ENCODE data around the gene TRERF1. TPM values are rescaled to one million over a fixed set of nuclear protein-coding genes. Genes with fewer than 3 reads are reported as not detected.

The TRERF1 gene
- total and polyA plus RNA-seq, 2 of the 4 experiments (the other 2 are of a cell fraction): 6.3 to 9.9 TPM

GRCh38 chr6:42355416-42355815, 96.3 kb downstream of the TRERF1 start:
- no CpG with 5 or more reads among the region's 3 CpGs for WGBS, 2 experiments (ENCODE audit: extremely low coverage in 2 of 2, insufficient read length in 1 of 2)
- H3K27ac ChIP-seq (ENCODE audit: insufficient read depth, low read length): no peak overlapping the region
- peaks cover 5% of the 10 kb centered on the region; the same call in 1 of the 2 replicates for H4K20me1 ChIP-seq (ENCODE audit: insufficient read depth, low read length)
- no peak for TF ChIP-seq CEBPB (IDR thresholded peaks at IDR 0.05; ENCODE audit: low read depth, low read length)
- peak overlapping the region; percentile 39; the same call in 1 of the 2 replicates for H2BK120ac ChIP-seq (ENCODE audit: low read depth, low read length)
- peak; percentile 23 for DNase-seq
- H2AK5ac ChIP-seq (ENCODE audit: low read depth, low read length): 0 out of 2 replicates have a peak overlapping the region, but pooled peaks have one; percentile 54
- H3K18ac ChIP-seq (ENCODE audit: low read depth, low read length): no peak overlapping the region
- intact Hi-C loops (cut with micrococcal nuclease): loop anchor here (10.0 kb wide), 1 partner anchor 89 kb away; no protein-coding TSS in a partner anchor
- no peak overlapping the region for H3K4me2 ChIP-seq (ENCODE audit: low read depth, low read length)
- dilution Hi-C loops (cut with HindIII; ENCODE audit: low sequenced_read_pairs, unreplicated experiment): no loop called here
- H3K79me1 ChIP-seq (ENCODE audit: low read depth in 1 of 2, low read length in 2 of 2): peaks cover 37 to 74% of the 10 kb centered on the region in 2 experiments
- no peak overlapping the region for H4K5ac ChIP-seq (ENCODE audit: low read depth, low read length)
- CTCF ChIA-PET: no interaction called here
- no peak overlapping the region for H3K14ac ChIP-seq (replicated peaks; ENCODE audit: low read depth, low read length)
- H2AK9ac ChIP-seq (replicated peaks; ENCODE audit: low read depth, low read length, poor library complexity): no peak overlapping the region
- H2AFZ ChIP-seq (replicated peaks; ENCODE audit: low read length, poor library complexity): no peak overlapping the region
- 0 out of 2 replicates have a peak, but pooled peaks have one; percentile 21 for ATAC-seq (ENCODE audit: low read depth)
- H4K8ac ChIP-seq (ENCODE audit: low read depth in 2 of 2, low read length in 2 of 2): no peak overlapping the region
- H3K9me3 ChIP-seq (ENCODE audit: control insufficient read depth, insufficient read depth, low read length): no peaks in the 10 kb centered on the region
- no peak overlapping the region for H3K4me3 ChIP-seq (ENCODE audit: insufficient read depth, low read depth, low read length)
- no peak overlapping the region for H4K91ac ChIP-seq (ENCODE audit: insufficient read depth, low read depth, low read length)
- H3K56ac ChIP-seq (ENCODE audit: extremely low read depth, insufficient read depth, low read length): no peak overlapping the region
- no TSS peak for BruUV-seq (replicated peaks)
- peak overlapping the region; percentile 65 for H2BK5ac ChIP-seq (ENCODE audit: low read depth, low read length, poor library complexity, severe bottlenecking)
- H2BK20ac ChIP-seq (ENCODE audit: low read depth, low read length): no peak overlapping the region; the same call in 1 of the 2 replicates
- H3K4me1 ChIP-seq (ENCODE audit: control insufficient read depth, insufficient read depth, low read length): peaks cover 14% of the 10 kb centered on the region
- in situ Hi-C loops (cut with MboI; ENCODE audit: low sequenced_read_pairs): no loop called here
- peaks cover 24% of the 10 kb centered on the region for H3K9me1 ChIP-seq (ENCODE audit: insufficient read depth, low read length)
- no peak overlapping the region; the same call in 1 of the 2 replicates for H3K4ac ChIP-seq (ENCODE audit: low read depth, low read length)
- H3K27me3 ChIP-seq (ENCODE audit: control insufficient read depth, insufficient read depth, low read length): no peaks in the 10 kb centered on the region
- POLR2A ChIA-PET (ENCODE audit: unreplicated experiment): no interaction called here
- no peak overlapping the region for H2BK15ac ChIP-seq (ENCODE audit: low read depth, low read length)
- peaks cover 3% of the 10 kb centered on the region for H3K36me3 ChIP-seq (ENCODE audit: control insufficient read depth, insufficient read depth, low read length)
- H3K23ac ChIP-seq (ENCODE audit: low read depth, low read length): no peak overlapping the region
- H3K9ac ChIP-seq (ENCODE audit: low read depth, low read length): no peak overlapping the region

Measured in IMR-90 (cell line).